Liver (tissue), 9 donors: ENCODE data around the gene WAC. TPM values are rescaled to one million over a fixed set of nuclear protein-coding genes. Genes with fewer than 3 reads are reported as not detected.

ENCODE experiments used
- DNase-seq: peaks from one replicate; pipeline ENCODE4 v3.0.0-alpha.2; 2017; ENCODE audit warnings: low spot score
- H3K27ac ChIP-seq, 2 donors: one replicate each; pipeline ENCODE4 v1.7.0; 2013; ENCODE audit warnings: inconsistent platforms in 2 of 2, low read length in 2 of 2, control low read depth in 1 of 2, low read depth in 1 of 2, mild to moderate bottlenecking in 1 of 2
- H3K27me3 ChIP-seq, 4 donors: one replicate each; pipeline versions ENCODE4 v1.6.1 to v1.7.0; 2013; ENCODE audit warnings: low read length in 3 of 4, inconsistent platforms in 1 of 4, mild to moderate bottlenecking in 1 of 4, moderate library complexity in 1 of 4; ENCODE audit not compliant: control insufficient read depth in 4 of 4, insufficient read depth in 4 of 4
- H3K36me3 ChIP-seq, 4 donors: one replicate each; pipeline versions ENCODE4 v1.6.1 to v1.7.0; 2013; ENCODE audit warnings: low read length in 3 of 4, mild to moderate bottlenecking in 3 of 4, low read depth in 1 of 4, moderate library complexity in 1 of 4; ENCODE audit not compliant: control insufficient read depth in 4 of 4, insufficient read depth in 3 of 4
- H3K4me1 ChIP-seq, 4 donors: one replicate each; pipeline versions ENCODE4 v1.6.1 to v1.7.0; 2013; ENCODE audit warnings: low read length in 3 of 4, mild to moderate bottlenecking in 3 of 4, moderate library complexity in 1 of 4; ENCODE audit not compliant: control insufficient read depth in 4 of 4, insufficient read depth in 4 of 4
- H3K4me3 ChIP-seq, 3 donors: one replicate each; pipeline versions ENCODE4 v1.6.1 to v1.7.0; 2013; ENCODE audit warnings: low read length in 3 of 3, control low read depth in 1 of 3, low read depth in 1 of 3, mild to moderate bottlenecking in 1 of 3
- H3K9ac ChIP-seq, 2 donors: one replicate each; pipeline ENCODE4 v1.7.0; 2013; ENCODE audit warnings: low read length in 2 of 2, mild to moderate bottlenecking in 2 of 2, moderate library complexity in 2 of 2, control low read depth in 1 of 2, low read depth in 1 of 2
- H3K9me3 ChIP-seq, 4 donors: one replicate each; pipeline versions ENCODE4 v1.6.1 to v1.7.0; 2013; ENCODE audit warnings: low read length in 3 of 4; ENCODE audit not compliant: control insufficient read depth in 4 of 4
- ATF3 ChIP-seq: IDR thresholded peaks from 2 replicates; pipeline ENCODE4 v1.6.1; 2016; ENCODE audit warnings: antibody characterized with exemption
- EGR1 ChIP-seq, 2 donors: IDR thresholded peaks; 2 replicates each; pipeline ENCODE4 v1.6.1; 2016 to 2018; ENCODE audit warnings: antibody characterized with exemption in 2 of 2, low read depth in 2 of 2
- FOXA1 ChIP-seq: IDR thresholded peaks from 2 replicates; pipeline ENCODE4 v1.6.1; 2016; ENCODE audit warnings: antibody characterized with exemption
- FOXA2 ChIP-seq: IDR thresholded peaks from 2 replicates; pipeline ENCODE4 v1.6.1; 2016; ENCODE audit warnings: antibody characterized with exemption
- GABPA ChIP-seq, 2 donors: IDR thresholded peaks in 1 of 2; conservative IDR thresholded peaks in 1 of 2; 2 replicates each; pipeline ENCODE4 v1.6.1; 2016; ENCODE audit warnings: antibody characterized with exemption in 2 of 2, mild to moderate bottlenecking in 1 of 2, moderate library complexity in 1 of 2
- HNF4A ChIP-seq, 2 donors: conservative IDR thresholded peaks; 2 replicates each; pipeline ENCODE4 v1.6.1; 2016; ENCODE audit warnings: antibody characterized with exemption in 2 of 2, mild to moderate bottlenecking in 2 of 2
- HNF4G ChIP-seq: IDR thresholded peaks from 2 replicates; pipeline ENCODE4 v1.6.1; 2016; ENCODE audit warnings: antibody characterized with exemption
- JUND ChIP-seq, 2 donors: IDR thresholded peaks; 2 replicates each; pipeline ENCODE4 v1.6.1; 2016; ENCODE audit warnings: antibody characterized with exemption in 2 of 2
- NR2F2 ChIP-seq: IDR thresholded peaks from 2 replicates; pipeline ENCODE4 v1.6.1; 2016; ENCODE audit warnings: antibody characterized with exemption
- RAD21 ChIP-seq, 2 donors: IDR thresholded peaks; 2 replicates each; pipeline ENCODE4 v1.6.1; 2016; ENCODE audit warnings: antibody characterized with exemption in 2 of 2, mild to moderate bottlenecking in 2 of 2
- REST ChIP-seq: IDR thresholded peaks from 2 replicates; pipeline ENCODE4 v1.6.1; 2016; ENCODE audit warnings: antibody characterized with exemption, mild to moderate bottlenecking
- RXRA ChIP-seq, 2 donors: IDR thresholded peaks; 2 replicates each; pipeline ENCODE4 v1.6.1; 2017 to 2018; ENCODE audit warnings: antibody characterized with exemption in 2 of 2, mild to moderate bottlenecking in 1 of 2
- SP1 ChIP-seq: IDR thresholded peaks from 2 replicates; pipeline ENCODE4 v1.6.1; 2018; ENCODE audit warnings: antibody characterized with exemption, mild to moderate bottlenecking
- TAF1 ChIP-seq: conservative IDR thresholded peaks from 2 replicates; pipeline ENCODE4 v1.6.1; 2016; ENCODE audit warnings: antibody characterized with exemption, mild to moderate bottlenecking
- YY1 ChIP-seq: IDR thresholded peaks from 2 replicates; pipeline ENCODE4 v1.6.1; 2016; ENCODE audit warnings: antibody characterized with exemption, mild to moderate bottlenecking
- WGBS: extraction: QIAGEN DNeasy Blood & Tissue Kit; methylation state at CpG from one replicate; pipeline ENCODE4 v1.1.7; 2013; 5-methylcytosine and 5-hydroxymethylcytosine counted together
- polyA plus RNA-seq, 2 donors: library from polyadenylated mRNA; stranded (reverse) in 1 of 2; unstranded in 1 of 2; fragments of 200-250 nt in 1 of 2; fragments of >200 nt in 1 of 2; fragmentation: Nextera tagmentation in 1 of 2; extraction: Ambion mirVana in 1 of 2; gene quantifications; one replicate each; pipeline versions ENCODE4 v1.2.1 to v1.2.3, GENCODE V29; 2013 to 2015
- total RNA-seq, 2 donors: library from RNA; depleted of rRNA; stranded (reverse); fragments of >200 nt; gene quantifications; one replicate each; pipeline ENCODE4 v1.2.3, GENCODE V29; 2014
- TF ChIP-seq, protein P1 (sequence below): fragments of 150-350 bp; IDR thresholded peaks from 2 replicates; pipeline ENCODE4 v1.5.1; 2017; ENCODE audit warnings: improper control_type of control experiment, low read depth, low read length; ENCODE audit not compliant: missing input control
- TF ChIP-seq, protein P2 (sequence below): IDR thresholded peaks from 2 replicates; pipeline ENCODE4 v1.6.1; 2016; ENCODE audit warnings: antibody characterized with exemption
- TF ChIP-seq, protein P3 (sequence below): IDR thresholded peaks from 2 replicates; pipeline ENCODE4 v1.6.1; 2016; ENCODE audit warnings: antibody characterized with exemption
- donor health status: healthy.
- donor health status: healthy.
- donor health status: healthy.
- donor health status: healthy.
- donor health status: healthy.

WAC gene
- total and polyA plus RNA-seq, 4 donors, result 20.2 to 48.7 (median 32.0) TPM

GRCh38 chr10:28559618-28560017 is 26.7 kb downstream of the WAC start:
- no peak overlapping the region for H3K27ac ChIP-seq
- H3K27me3 ChIP-seq, result no peaks in the 10 kb centered on the region
- no peak for DNase-seq
- H3K36me3 ChIP-seq, result peaks cover 3 to 7% (median 4%) of the 10 kb centered on the region in 4 donors
- H3K4me3 ChIP-seq, result no peak overlapping the region
- WGBS, result 84% methylated on average over 4 of the region's 4 CpGs
- H3K4me1 ChIP-seq, result peaks cover 4 to 24% (median 18%) of the 10 kb centered on the region in 4 donors
- no peaks in the 10 kb centered on the region for H3K9me3 ChIP-seq
- TF ChIP-seq YY1 (no peak), EGR1 (IDR thresholded peaks at IDR 0.05; ENCODE audit: low read depth in 2 of 2) (no peak), RAD21 (IDR thresholded peaks at IDR 0.05) (no peak), REST (no peak), NR2F2 (no peak), GABPA (IDR thresholded peaks at IDR 0.05 in 1 of 2, conservative IDR thresholded peaks at IDR 0.05 in 1 of 2) (no peak), HNF4G (no peak), JUND (IDR thresholded peaks at IDR 0.05) (no peak), ATF3 (no peak), FOXA1 (no peak), FOXA2 (no peak), RXRA (IDR thresholded peaks at IDR 0.05) (no peak), SP1 (no peak), HNF4A (conservative IDR thresholded peaks at IDR 0.05) (no peak), TAF1 (no peak)
- TF ChIP-seq, protein P1, sequence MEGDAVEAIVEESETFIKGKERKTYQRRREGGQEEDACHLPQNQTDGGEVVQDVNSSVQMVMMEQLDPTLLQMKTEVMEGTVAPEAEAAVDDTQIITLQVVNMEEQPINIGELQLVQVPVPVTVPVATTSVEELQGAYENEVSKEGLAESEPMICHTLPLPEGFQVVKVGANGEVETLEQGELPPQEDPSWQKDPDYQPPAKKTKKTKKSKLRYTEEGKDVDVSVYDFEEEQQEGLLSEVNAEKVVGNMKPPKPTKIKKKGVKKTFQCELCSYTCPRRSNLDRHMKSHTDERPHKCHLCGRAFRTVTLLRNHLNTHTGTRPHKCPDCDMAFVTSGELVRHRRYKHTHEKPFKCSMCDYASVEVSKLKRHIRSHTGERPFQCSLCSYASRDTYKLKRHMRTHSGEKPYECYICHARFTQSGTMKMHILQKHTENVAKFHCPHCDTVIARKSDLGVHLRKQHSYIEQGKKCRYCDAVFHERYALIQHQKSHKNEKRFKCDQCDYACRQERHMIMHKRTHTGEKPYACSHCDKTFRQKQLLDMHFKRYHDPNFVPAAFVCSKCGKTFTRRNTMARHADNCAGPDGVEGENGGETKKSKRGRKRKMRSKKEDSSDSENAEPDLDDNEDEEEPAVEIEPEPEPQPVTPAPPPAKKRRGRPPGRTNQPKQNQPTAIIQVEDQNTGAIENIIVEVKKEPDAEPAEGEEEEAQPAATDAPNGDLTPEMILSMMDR, result no peak
- TF ChIP-seq, protein P2, sequence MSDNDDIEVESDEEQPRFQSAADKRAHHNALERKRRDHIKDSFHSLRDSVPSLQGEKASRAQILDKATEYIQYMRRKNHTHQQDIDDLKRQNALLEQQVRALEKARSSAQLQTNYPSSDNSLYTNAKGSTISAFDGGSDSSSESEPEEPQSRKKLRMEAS, result no peak
- TF ChIP-seq, protein P3, sequence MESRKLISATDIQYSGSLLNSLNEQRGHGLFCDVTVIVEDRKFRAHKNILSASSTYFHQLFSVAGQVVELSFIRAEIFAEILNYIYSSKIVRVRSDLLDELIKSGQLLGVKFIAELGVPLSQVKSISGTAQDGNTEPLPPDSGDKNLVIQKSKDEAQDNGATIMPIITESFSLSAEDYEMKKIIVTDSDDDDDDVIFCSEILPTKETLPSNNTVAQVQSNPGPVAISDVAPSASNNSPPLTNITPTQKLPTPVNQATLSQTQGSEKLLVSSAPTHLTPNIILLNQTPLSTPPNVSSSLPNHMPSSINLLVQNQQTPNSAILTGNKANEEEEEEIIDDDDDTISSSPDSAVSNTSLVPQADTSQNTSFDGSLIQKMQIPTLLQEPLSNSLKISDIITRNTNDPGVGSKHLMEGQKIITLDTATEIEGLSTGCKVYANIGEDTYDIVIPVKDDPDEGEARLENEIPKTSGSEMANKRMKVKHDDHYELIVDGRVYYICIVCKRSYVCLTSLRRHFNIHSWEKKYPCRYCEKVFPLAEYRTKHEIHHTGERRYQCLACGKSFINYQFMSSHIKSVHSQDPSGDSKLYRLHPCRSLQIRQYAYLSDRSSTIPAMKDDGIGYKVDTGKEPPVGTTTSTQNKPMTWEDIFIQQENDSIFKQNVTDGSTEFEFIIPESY, result no peak
- H3K9ac ChIP-seq, result no peak overlapping the region
